Liver (tissue), 3 donors: ENCODE measurements around the gene NCKAP5L.

ENCODE experiments used
- CTCF ChIP-seq: fragments of 150-350 bp; IDR thresholded peaks from 2 replicates; pipeline ENCODE4 v1.5.1; 2017; ENCODE audit warnings: improper control_type of control experiment, low read depth, low read length; ENCODE audit not compliant: missing input control
- HNF4G ChIP-seq: IDR thresholded peaks from 2 replicates; pipeline ENCODE4 v1.6.1; 2016; ENCODE audit warnings: antibody characterized with exemption
- REST ChIP-seq: IDR thresholded peaks from 2 replicates; pipeline ENCODE4 v1.6.1; 2016; ENCODE audit warnings: antibody characterized with exemption, mild to moderate bottlenecking
- TAF1 ChIP-seq: conservative IDR thresholded peaks from 2 replicates; pipeline ENCODE4 v1.6.1; 2016; ENCODE audit warnings: antibody characterized with exemption, mild to moderate bottlenecking
- ZBTB33 ChIP-seq: IDR thresholded peaks from 2 replicates; pipeline ENCODE4 v1.6.1; 2016; ENCODE audit warnings: antibody characterized with exemption
- donor health status: healthy.
- donor health status: healthy.

GRCh38 chr12:49748306-49748705 is 79.9 kb downstream of the NCKAP5L start:
- no peak for TF ChIP-seq ZBTB33
- no peak for TF ChIP-seq REST
- TF ChIP-seq CTCF, result no peak
- no peak for TF ChIP-seq HNF4G
- no peak for TF ChIP-seq TAF1
